Endothelial cell of umbilical vein (primary cell): Measurements from ENCODE around the gene BCAS3.

Experiments used
- EZH2 ChIP-seq: IDR thresholded peaks from 2 replicates; pipeline ENCODE4 v1.6.1; 2012; ENCODE audit warnings: borderline replicate concordance, low read depth, mild to moderate bottlenecking, moderate library complexity, low read length, inconsistent platforms; ENCODE audit not compliant: severe bottlenecking
- FOS ChIP-seq: IDR thresholded peaks from 2 replicates; pipeline ENCODE4 v1.6.1; 2011; ENCODE audit warnings: mild to moderate bottlenecking, low read length, moderate library complexity, borderline replicate concordance; ENCODE audit not compliant: insufficient read depth
- GATA2 ChIP-seq: IDR thresholded peaks from 2 replicates; pipeline ENCODE4 v1.7.0; 2011; ENCODE audit warnings: low read depth, mild to moderate bottlenecking, moderate library complexity, mixed read lengths, low read length; ENCODE audit not compliant: insufficient read length, insufficient read depth
- JUN ChIP-seq: IDR thresholded peaks from 2 replicates; pipeline ENCODE4 v1.6.1; 2011; ENCODE audit warnings: borderline replicate concordance, low read depth; ENCODE audit not compliant: insufficient read length, insufficient read depth
- MYC ChIP-seq: IDR thresholded peaks from one replicate; pipeline ENCODE4 v1.6.1; 2011; ENCODE audit warnings: mild to moderate bottlenecking, low read depth, low read length
- POLR2A ChIP-seq: IDR thresholded peaks from 2 replicates; pipeline ENCODE4 v1.6.1; 2012; ENCODE audit warnings: low read depth, mild to moderate bottlenecking, control low read depth, low read length
- POLR2AphosphoS5 ChIP-seq: IDR thresholded peaks from 2 replicates; pipeline ENCODE4 v1.6.1; 2012; ENCODE audit warnings: low read depth, mild to moderate bottlenecking, control low read depth, low read length, moderate library complexity; ENCODE audit not compliant: insufficient read depth
- TF ChIP-seq, protein P1 (sequence below): IDR thresholded peaks from 2 replicates; pipeline ENCODE4 v1.6.1; 2011; ENCODE audit not compliant: insufficient read depth, insufficient read length
- TF ChIP-seq, protein P2 (sequence below), 2 donors: IDR thresholded peaks; 1 replicate in 1 of 2; 2 replicates in 1 of 2; pipeline ENCODE4 v1.5.1; 2011; ENCODE audit warnings: low read length in 2 of 2, mild to moderate bottlenecking in 2 of 2, moderate library complexity in 2 of 2, control low read depth in 1 of 2, inconsistent platforms in 1 of 2, low read depth in 1 of 2; ENCODE audit not compliant: insufficient read depth in 1 of 2; ENCODE audit errors: extremely low read depth in 1 of 2

DNA sequence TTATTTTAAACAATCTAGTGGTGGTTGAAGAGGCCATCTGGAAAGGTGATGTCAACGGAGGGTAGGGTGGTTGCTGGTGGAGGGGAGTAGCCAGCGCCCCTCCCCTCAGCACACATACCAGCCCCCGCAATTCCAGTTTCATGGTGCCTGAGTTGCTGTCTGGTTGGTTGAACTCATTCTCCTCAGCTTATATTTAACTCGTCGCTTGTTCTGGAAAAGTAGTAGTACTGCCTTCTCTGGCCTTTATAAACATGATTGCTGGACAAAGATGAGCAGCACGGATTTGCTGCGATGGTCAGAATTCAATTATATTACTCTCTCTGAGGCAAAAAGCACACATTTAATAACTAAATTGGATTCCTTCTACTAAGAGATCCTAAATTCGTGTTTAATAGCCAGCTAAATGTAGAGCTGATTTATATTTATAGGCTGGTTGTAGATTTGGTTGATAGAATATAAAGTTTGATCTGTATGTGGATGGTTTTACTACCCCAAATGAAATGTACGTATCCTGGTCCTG lies 484.0 kb downstream of the BCAS3 start:
- TF ChIP-seq POLR2AphosphoS5 = no peak
- TF ChIP-seq, protein P1, sequence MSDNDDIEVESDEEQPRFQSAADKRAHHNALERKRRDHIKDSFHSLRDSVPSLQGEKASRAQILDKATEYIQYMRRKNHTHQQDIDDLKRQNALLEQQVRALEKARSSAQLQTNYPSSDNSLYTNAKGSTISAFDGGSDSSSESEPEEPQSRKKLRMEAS = no peak
- no peak for TF ChIP-seq POLR2A
- TF ChIP-seq, protein P2, sequence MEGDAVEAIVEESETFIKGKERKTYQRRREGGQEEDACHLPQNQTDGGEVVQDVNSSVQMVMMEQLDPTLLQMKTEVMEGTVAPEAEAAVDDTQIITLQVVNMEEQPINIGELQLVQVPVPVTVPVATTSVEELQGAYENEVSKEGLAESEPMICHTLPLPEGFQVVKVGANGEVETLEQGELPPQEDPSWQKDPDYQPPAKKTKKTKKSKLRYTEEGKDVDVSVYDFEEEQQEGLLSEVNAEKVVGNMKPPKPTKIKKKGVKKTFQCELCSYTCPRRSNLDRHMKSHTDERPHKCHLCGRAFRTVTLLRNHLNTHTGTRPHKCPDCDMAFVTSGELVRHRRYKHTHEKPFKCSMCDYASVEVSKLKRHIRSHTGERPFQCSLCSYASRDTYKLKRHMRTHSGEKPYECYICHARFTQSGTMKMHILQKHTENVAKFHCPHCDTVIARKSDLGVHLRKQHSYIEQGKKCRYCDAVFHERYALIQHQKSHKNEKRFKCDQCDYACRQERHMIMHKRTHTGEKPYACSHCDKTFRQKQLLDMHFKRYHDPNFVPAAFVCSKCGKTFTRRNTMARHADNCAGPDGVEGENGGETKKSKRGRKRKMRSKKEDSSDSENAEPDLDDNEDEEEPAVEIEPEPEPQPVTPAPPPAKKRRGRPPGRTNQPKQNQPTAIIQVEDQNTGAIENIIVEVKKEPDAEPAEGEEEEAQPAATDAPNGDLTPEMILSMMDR (IDR thresholded peaks at IDR 0.05; ENCODE audit: extremely low read depth in 1 of 2, insufficient read depth in 1 of 2, low read depth in 1 of 2, low read length in 2 of 2) = no peak
- no peak for TF ChIP-seq MYC
- TF ChIP-seq EZH2 = no peak
- no peak for TF ChIP-seq FOS
- no peak for TF ChIP-seq GATA2
- no peak for TF ChIP-seq JUN
